NCI-H1048 (cell line): ENCODE data around the gene ABR.
"Not testable (repeated sequence)": the region's sequence is repeated elsewhere in the genome, so short reads cannot be mapped to it uniquely, and the experiment has no call there.

Experiments
- DNase-seq: peaks from one replicate; lab custom pipeline; 2025; lab: John Stamatoyannopoulos, UW

Gene ABR

DNA sequence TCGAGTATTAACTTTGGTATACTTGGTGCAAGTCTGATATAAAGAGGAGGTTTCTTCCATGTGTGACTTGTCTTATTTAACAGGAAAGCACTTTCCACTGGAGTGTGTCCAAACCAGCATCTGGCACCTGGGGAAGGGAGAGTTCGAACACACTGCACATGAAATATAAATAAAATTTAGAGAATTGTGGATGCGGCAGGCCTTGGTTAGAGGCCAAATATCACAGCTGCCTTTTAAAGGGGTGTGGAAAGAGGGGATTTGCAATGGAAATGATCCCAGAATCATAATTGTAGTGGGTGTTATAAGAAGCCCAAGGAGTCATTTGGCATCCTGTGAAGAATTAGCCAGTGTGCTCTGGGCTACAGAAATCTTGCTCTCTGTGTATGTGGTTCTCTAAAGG, 195.9 kb downstream of the ABR start:
- DNase-seq, result no peak

DNA sequence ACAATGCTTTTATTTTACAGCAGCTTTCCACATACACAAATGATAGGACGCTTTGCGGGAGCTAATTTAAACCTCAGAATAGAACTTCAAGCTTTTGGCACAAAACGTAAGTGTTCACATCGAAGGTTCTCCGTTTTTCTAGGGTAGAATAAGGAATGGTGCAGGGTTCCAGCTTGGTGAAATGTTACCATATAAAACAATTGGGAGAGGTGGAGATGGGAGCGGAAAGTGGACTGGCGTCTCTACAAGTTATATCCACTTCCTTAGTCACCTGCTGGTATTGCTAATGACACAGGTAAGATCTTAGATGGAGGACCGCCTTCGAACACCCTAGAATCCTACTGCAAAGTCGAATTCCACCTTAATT, 198.5 kb downstream of the ABR start:
- no peak for DNase-seq

DNA sequence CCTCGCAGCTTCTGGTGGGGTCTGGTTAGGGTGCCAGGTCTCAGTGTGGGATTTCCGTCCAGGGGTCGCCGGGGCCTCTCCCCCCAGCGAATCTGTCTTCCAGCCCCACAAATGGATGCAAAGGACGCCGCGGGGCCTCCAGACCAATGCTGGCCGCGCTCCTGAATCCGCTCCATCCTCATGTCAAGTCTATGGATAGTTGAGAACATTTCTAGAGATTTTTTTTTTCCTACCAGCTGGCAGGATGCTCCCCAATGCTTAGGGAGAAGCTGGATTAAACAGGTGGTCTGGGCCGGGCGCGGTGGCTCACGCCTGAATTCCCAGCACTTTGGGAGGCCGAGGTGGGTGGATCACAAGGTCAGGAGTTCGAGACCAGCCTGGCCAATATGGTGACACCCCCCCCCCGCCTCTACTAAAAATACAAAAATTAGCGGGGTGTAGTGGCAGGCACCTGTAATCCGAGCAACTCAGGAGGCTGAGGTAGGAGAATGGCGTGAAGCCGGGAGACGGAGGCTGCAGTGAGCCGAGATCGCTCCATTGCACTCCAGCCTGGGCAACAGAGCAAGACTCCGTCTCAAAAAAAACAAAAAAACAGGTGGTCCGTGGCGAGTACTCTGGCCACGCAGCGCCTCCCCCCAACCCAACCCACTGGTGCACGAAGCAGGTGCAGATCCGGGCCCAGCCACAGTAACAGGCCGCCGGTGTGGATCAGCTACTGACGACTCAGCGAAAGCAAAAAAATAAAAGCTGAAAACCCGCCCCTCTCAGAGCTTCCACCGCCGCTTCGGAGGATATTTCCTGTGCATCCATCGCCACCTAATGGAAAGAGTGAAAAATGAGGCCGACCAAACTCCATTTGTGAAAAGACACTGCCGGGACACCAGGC, 199.1 kb downstream of the ABR start:
- peak; percentile 84 for DNase-seq

DNA sequence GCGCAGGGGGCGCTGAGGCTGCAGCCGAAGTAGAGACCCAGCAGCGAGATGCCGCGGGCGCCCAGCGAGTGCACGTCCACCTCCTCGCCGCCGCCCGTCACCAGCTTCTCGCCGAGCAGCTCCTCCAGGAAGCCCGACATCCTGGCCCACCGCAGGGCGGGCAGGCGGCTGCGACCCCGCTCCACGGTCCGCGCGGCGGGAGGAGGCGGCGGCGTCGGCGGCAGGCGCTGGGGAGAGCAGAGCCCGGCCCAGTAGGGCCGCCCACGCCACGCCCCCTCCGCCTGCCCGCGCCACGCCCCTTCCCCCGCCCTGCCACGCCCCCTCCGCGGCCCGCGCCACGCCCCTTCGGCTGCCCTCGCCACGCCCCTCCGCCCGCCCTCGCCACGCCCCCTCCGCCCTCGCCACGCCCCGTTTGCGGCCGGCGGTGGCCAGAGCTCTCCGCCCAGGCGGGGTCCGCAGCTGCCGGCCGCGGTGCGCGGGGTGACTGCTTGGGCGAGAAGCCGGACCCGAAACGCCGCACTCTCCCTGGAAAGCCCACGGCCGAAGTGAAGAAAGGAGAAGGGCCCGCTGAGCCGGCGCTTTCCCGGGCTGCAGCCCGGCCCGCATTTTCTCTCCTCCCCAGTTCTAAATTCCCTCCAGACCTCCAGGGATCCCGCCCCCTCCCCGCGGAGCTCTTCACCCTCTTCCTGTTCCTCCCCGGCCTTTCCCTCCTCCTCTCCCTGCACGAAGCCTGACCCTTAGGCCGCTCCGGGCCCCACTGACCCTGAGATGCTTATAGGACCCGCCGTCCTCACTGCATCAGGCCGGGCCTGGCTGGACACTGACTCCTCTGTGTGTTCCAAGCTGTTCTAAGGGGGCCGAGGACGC, 200.0 kb downstream of the ABR start, which contains the start of gene NXN:
Gene NXN, minus strand, starts transcription at position 238 of the 867 bp plus-strand sequence.
- DNase-seq, result peak; percentile 21

DNA sequence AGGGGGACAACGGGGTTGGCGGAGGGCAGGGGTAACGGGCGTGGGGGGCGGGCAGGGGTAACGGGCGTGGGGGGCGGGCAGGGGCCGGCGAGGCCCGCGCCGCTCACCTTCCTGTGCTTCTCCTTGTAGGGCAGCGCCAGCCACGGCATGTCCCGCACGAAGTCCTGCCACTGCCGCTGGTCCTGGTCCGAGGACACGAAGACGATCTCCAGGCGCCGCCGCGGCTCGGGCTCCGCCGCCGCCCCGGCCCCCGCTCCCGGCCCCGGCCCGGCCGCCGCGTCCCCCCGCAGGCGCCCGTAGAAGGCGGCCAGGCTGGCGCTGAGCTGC, 200.6 kb downstream of the ABR start:
- no peak for DNase-seq

DNA sequence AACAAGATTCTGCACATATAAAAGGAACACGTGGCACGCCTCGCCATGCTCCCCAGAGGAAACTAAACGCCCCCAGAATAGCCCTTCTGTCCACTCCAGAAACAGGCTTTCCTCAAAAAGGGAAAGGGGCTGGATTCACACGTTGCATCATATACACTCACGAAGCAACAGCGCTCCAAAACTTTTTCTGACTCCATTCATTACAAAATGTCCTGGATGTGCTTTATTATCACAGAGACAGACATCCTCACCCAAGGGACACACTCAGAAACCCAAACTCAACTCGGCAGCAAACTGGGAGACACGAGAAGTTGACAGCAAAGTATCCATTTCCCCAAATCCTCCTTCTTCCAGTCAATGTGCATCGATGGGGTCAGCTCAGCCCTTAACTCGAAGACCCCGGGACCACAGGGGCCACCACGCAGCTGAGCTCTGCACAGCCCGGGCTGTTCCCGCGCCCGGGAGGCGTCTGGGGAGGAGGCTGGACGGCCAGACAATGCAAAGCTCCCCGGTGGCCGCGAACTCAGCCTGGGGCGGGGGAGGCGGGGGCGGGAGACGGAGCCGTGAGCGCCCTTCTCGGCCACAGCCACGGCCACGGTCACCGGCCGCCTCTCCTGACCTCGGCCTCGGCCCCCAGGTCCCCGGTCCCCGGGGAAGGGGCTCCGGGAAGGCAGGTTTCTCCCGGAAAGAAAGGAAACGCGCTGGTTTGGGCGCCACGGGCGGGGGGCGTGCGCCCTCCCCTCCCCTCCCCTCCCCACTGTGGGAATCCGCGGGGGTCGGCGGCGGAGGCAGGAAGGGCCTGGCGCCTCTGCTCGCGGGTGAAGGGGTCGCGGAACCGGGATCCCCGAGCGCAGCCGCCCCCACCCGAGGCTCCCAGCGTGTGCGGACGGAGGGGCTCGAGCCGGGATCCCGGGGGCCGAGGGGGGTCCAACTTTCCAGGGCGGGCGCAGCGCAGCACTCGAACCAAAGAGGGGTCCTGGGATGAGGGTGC, 201.4 kb downstream of the ABR start:
- no peak for DNase-seq

DNA sequence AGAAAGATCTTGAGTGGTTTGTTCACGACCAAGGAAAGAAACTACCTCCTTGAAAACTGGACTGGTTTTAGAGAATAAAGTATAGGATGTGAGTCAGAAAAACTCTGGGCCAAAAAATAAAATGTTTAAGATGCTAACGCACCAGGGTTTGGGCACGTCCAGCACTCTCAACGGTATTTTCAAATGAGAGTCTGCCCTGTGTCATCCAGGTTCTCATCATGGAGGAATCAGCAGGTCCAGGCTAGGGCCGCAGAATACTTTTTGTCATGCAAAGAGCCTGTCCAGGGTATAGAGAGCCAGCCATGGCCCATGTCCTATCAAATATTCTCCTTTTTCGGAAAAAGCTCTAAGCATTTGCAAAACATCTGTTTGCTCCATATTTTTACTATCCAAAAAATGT, 202.6 kb downstream of the ABR start:
- no peak for DNase-seq

DNA sequence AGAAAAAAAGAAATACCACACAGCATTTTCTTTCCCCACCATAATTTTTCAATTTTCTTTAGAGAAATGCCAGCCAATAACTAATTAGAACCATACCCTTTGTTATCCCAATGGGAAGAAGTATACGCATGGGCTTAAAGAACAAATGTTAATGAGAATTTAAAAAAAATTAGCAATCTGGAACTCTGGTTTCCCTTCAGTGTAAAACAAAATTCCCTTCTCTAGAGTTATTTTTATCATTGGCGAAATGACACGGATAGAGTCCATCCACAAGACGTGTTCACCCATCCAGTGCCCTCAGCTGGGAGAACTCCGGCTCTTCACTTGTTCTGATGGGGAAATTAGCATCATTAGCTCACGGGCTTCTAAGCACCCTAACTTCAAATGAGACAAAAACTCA, 203.5 kb downstream of the ABR start:
- DNase-seq, result no peak

DNA sequence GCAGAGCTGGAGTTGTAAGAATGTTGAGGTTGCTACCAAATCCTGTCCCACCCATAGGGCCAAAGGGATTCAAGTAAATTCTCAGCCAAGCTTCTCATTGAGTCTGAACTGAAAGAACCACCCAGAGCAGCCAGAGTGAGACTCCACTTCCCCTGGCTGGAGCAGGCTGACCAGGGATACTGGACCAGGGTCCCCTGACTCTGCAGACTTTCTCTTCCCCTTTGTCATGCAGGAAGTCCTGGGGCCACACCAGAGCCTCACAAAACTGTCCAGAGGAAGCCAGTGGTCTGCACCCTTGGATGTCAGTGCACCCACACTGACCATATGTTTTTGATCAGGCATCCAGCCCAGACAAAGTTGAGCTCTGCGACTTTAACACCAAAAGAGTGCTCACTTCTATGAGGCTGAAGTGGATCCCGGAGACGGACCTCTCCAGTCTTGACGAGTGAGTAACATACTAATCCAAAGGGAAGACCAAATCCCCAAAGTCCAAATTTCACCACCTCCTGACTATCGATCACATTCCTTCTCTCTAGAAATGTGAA, 204.3 kb downstream of the ABR start:
- DNase-seq, result no peak

DNA sequence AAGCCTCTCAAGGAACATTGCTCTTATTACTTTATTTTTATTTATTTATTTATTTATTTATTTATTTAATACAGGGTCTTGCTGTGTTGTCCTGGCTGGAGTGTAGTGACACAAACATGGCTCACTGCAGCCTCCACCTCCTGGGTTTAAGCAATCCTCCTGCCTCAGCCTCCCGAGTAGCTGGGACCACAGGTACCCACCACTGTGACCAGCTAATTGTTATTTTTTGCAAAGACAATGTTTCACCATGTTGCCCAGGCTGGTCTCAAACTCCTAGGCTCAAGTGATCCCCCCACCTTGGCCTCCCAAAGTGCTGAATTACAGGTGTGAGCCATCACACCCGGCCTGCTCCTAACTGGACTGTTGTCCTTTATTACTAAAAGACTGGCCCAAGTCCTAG, 205.0 kb downstream of the ABR start:
- not testable (repeated sequence) for DNase-seq

DNA sequence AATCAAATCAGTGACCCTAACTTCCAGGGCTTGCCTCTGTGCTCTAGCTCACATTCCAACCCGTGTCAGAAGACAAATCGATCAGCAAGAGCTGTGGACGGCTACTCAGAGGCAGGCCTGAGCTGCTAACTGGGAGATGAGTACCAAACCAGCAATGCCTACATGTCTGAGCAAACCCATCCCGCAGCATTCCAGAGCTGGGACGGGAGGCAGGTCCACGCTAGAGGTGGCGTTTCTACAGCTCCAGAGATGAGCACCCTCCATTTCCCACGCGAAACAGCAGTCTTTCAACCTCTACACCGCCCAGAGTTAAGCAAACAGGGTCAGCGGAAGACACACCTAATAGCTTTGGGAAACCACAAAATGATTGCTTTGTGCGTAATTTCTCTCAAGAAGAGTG, 206.7 kb downstream of the ABR start:
- DNase-seq, result no peak

DNA sequence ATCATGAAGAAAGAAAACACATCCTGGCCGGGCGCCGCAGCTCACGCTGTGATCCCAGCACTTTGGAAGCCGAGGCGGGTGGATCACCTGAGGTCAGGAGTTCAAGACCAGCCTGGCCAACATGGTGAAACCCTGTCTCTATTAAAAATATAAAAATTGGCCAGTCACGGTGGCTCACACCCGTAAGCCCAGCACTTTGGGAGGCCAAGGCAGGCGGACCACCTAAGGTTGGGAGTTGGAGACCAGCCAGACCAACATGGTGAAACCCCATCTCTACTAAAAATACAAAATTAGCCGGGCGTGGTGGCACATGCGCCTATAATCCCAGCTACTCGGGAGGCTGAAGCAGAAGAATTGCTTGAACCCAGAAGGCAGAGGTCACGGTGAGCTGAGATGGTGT, 207.9 kb downstream of the ABR start:
- DNase-seq, result not testable (repeated sequence)

DNA sequence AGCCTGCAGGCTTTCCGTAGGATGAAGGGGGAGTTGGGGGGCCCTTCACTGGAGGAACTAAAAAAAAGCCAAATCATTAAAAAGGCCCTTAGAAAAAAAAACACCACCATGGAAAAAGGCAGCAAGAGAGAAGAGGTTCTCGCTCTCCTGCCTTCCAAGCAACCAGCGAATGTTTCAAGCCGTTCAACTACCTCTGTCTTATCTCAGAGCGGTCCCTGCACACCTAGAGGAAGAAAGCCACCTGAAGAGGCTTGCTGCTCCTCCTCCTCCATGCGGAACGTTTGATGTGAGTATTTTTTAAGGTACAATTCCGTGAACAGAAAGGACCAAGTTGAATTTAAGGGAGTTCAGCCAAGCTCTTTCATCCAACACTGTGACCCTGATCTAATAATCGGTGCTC, 209.4 kb downstream of the ABR start:
- DNase-seq, result no peak

DNA sequence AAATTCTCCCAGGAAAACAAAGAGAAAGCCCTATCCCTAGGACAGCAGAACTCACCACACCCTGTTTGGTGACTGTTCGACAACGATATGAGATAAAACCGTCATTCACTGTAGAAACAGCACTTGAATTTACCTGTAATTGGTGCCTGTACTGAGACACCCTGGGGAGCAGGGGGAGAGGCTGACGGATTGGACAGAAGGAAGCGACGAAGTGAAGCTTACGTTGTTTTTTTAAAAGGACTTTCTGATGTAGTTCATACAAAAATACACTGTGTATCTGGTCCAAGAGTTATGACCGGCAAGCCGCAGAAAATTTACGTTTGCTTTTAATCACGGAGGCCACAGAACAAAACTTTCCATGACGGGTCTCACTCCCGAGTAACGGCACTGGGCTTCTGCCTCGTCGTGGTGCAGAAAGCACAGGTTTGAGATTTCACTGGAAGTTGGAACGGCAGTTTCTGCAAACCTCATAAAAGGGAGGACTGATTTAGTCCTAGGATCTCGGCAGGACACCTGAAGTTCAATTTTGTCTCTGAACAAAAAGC, 209.9 kb downstream of the ABR start:
- no peak for DNase-seq

DNA sequence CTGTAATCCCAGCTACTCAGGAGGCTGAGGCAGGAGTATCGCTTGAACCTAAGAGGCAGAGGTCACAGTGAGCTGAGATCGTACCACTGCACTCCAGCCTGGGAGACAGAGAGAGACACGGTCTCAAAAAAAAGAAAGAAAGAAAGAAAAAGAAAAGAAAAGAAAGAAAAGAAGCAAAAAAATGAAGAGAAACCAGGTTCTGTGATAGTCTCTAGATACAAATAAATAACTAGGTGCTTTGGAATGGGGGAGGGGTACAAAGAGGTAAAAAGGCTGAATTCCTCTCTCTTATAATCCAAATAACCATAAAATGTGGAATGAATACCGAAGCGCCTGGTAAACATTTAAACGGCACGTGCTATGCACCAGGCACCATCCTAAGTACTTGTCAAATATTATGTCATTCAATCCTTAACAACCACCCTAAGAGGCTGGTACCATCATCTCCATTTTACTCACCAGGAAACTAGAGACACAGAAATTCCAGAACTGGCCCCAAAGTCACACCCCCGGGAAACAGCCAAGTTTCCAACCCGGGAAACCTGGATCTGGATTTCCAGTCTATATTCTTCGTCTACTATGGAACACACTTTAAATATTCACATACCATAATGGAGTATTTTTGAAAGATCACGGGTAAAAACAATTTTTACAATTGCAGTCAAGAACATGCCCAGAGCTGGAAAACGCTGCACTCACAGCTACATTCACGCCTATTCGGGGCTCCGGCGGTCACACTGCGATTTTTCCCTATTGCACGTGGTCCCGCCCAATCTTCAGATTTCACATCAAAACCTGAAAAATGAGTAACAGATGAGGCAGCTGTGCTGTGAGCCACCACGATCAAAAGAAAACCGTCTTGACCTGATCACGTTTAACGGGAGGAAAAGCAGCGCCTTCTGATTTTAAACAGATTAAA, 210.7 kb downstream of the ABR start:
- no peak for DNase-seq

DNA sequence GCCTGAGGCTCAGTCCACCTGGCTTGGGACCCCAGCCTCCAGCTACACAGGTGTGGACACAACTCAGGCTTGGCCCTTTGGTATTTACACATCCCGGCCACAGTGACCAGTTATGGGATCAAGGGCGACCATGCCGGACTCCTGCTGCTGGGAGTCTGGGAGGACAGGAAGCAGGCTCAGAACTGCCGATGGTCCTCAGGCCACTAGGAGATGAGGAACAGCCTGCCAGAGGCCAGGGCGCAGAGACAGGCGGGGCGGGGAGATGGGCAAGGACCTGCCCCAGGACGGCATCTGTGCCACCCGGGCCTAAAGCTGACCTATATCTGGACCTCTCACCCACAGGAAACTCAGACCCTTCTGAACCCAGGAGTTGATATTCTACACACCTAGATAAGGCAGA, 212.7 kb downstream of the ABR start:
- DNase-seq, result no peak

DNA sequence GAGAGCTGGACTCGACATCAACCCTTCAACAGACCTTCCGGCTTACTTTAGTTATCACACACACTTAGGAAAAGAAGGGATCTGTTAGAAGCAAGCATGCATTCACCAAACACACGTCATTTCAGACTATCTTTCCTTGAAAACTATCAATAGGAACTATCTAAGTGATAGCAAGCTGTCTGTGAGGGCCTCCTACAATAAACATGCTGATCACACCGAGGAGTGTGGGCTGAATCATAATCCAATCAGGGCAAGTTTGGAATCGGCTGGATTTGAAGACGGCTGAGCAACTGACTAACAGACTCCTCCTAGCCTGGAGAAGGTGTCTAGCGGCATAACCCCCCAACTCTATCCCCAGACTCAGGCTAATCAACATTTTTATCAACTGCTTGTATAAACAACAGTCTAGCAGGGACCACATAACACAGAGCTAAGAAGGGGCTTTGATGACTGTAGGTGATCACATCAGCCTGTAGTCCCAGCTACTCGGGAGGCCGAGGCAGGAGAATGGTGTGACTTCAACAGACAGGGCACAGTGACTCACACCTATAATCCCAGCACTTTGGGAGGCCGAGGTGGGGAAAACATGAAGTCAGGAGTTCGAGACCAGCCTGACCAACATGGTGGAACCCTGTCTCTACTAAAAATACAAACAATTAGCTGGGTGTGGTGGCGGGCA, 214.3 kb downstream of the ABR start:
- DNase-seq, result no peak

DNA sequence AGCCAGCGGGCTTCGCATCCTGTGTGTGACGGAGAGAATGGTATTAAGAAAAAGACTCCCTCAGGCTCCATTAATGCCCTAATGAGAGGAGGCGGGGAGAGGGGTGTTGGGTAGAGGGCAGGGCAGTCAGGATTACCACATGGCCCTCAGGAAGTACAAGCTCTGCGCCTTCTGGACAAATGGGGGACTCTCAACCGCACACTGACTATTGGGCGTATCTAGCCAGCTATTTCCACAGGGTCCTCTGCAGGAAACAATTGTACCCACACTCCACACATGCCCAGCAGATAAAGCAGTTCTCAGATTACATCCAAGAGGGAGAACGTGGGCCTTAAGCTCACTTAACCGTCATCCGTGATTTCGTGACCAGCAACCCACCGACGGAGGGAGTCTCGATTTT, 214.9 kb downstream of the ABR start:
- DNase-seq, result no peak

DNA sequence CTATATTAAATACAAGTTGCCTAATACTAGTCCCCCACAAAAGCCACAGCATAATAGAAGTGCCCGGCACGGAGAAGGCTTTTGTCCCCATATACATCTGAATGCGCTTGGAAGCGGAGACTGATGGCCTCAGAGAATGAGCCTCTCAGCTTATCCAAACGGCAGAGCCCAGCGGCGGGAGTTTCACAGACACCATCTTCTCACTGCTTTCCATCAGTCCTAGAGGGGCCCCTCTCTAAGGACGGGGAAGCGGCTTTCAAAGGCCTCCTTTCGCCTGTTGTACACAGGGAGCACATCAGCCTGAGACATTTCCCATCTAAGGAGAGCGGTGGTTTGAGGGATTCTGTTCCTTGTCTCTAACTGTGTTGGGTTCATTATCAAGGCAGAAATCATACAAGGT, 217.1 kb downstream of the ABR start:
- no peak for DNase-seq

DNA sequence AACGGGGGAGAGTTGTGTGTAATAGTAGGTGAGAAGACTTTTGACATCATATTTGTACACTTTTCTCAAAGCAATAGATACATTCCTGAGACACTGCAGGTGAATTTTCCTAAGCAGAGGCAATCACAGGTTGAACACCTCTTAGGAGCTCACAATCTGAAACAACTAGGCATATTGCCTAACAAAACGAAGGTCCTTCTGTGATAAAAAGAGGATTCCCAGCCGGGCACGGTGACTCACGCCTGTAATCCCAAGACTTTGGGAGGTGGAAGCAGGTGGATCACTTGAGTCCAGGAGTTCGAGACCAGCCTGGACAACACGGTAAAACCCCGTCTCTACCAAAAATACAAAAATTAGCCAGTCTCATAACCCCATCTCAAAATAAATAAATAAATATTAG, 217.6 kb downstream of the ABR start:
- DNase-seq, result no peak
